H9 (cell line): ENCODE measurements around the gene AGO1. TPM values are rescaled to one million over a fixed set of nuclear protein-coding genes. Genes with fewer than 3 reads are reported as not detected.

Source experiments
- DNase-seq: peaks from one replicate; pipeline ENCODE4 v3.0.0-alpha.2; 2017
- H2AFZ ChIP-seq: one replicate; pipeline ENCODE4 v1.6.1; 2013; ENCODE audit warnings: mild to moderate bottlenecking, low read length, control low read depth, moderate library complexity
- H2AK5ac ChIP-seq: 2 replicates; pipeline ENCODE4 v1.6.1; 2013; ENCODE audit warnings: low read length, control low read depth, mixed read lengths; ENCODE audit not compliant: insufficient read length
- H2BK120ac ChIP-seq: one replicate; pipeline ENCODE4 v1.6.1; 2013; ENCODE audit warnings: low read depth, mild to moderate bottlenecking, low read length, control low read depth, inconsistent platforms; ENCODE audit not compliant: poor library complexity, severe bottlenecking
- H2BK12ac ChIP-seq: 2 replicates; pipeline ENCODE4 v1.6.1; 2013; ENCODE audit warnings: low read length, control low read depth, mixed read lengths, low read depth; ENCODE audit not compliant: insufficient read length
- H2BK15ac ChIP-seq: 2 replicates; pipeline ENCODE4 v1.6.1; 2013; ENCODE audit warnings: low read depth, low read length, control low read depth
- H2BK20ac ChIP-seq: one replicate; pipeline ENCODE4 v1.6.1; 2013; ENCODE audit warnings: low read depth, mild to moderate bottlenecking, low read length, control low read depth, inconsistent platforms; ENCODE audit not compliant: poor library complexity, severe bottlenecking
- H2BK5ac ChIP-seq: 2 replicates; pipeline ENCODE4 v1.6.1; 2013; ENCODE audit warnings: low read length, control low read depth, mixed read lengths; ENCODE audit not compliant: insufficient read length
- H3K14ac ChIP-seq: 2 replicates; pipeline ENCODE4 v1.6.1; 2013; ENCODE audit warnings: low read length, control low read depth; ENCODE audit not compliant: insufficient read depth
- H3K18ac ChIP-seq: 2 replicates; pipeline ENCODE4 v1.6.1; 2013; ENCODE audit warnings: low read depth, mild to moderate bottlenecking, mixed read lengths, low read length, control low read depth; ENCODE audit not compliant: insufficient read length
- H3K23ac ChIP-seq: 2 replicates; pipeline ENCODE4 v1.6.1; 2013; ENCODE audit warnings: low read length, control low read depth, mixed read lengths, low read depth; ENCODE audit not compliant: insufficient read length
- H3K23me2 ChIP-seq: 2 replicates; pipeline ENCODE4 v1.6.1; 2013; ENCODE audit warnings: low read depth, mild to moderate bottlenecking, mixed read lengths, low read length, control low read depth; ENCODE audit not compliant: insufficient read length, poor library complexity, severe bottlenecking
- H3K27ac ChIP-seq: 2 replicates; pipeline ENCODE4 v1.5.1; 2013; ENCODE audit warnings: low read length, control low read depth, mixed read lengths, low read depth; ENCODE audit not compliant: insufficient read length
- H3K27me3 ChIP-seq: 2 replicates; pipeline ENCODE4 v1.6.1; 2013; ENCODE audit warnings: low read length, control low read depth, inconsistent platforms; ENCODE audit not compliant: insufficient read depth
- H3K4ac ChIP-seq: 2 replicates; pipeline ENCODE4 v1.6.1; 2013; ENCODE audit warnings: low read depth, mild to moderate bottlenecking, control low read depth, inconsistent platforms, low read length, moderate library complexity
- H3K4me1 ChIP-seq: 2 replicates; pipeline ENCODE4 v1.6.1; 2013; ENCODE audit warnings: low read length, control low read depth, inconsistent platforms; ENCODE audit not compliant: insufficient read depth
- H3K4me2 ChIP-seq: 2 replicates; pipeline ENCODE4 v1.6.1; 2013; ENCODE audit warnings: low read length, control low read depth, mixed read lengths; ENCODE audit not compliant: insufficient read length, insufficient read depth
- H3K56ac ChIP-seq: 2 replicates; pipeline ENCODE4 v1.6.1; 2013; ENCODE audit warnings: low read depth, mild to moderate bottlenecking, mixed read lengths, low read length, control low read depth; ENCODE audit not compliant: insufficient read length
- H3K79me1 ChIP-seq: 2 replicates; pipeline ENCODE4 v1.6.1; 2013; ENCODE audit warnings: low read depth, mild to moderate bottlenecking, moderate library complexity, low read length, control low read depth, inconsistent platforms; ENCODE audit not compliant: insufficient read depth, poor library complexity, severe bottlenecking
- H3K79me2 ChIP-seq: 2 replicates; pipeline ENCODE4 v1.6.1; 2013; ENCODE audit warnings: low read length, control low read depth, inconsistent platforms; ENCODE audit not compliant: insufficient read depth
- H3K9ac ChIP-seq: 2 replicates; pipeline ENCODE4 v1.6.1; 2013; ENCODE audit warnings: low read length, control low read depth, mixed read lengths; ENCODE audit not compliant: insufficient read length; ENCODE audit errors: extremely low read depth
- H3K9me3 ChIP-seq: one replicate; pipeline ENCODE4 v1.6.1; 2013; ENCODE audit warnings: low read depth, low read length, inconsistent platforms; ENCODE audit not compliant: control insufficient read depth
- H3T11ph ChIP-seq: one replicate; pipeline ENCODE4 v1.6.1; 2013; ENCODE audit warnings: mild to moderate bottlenecking, low read length, control low read depth, inconsistent platforms
- H4K20me1 ChIP-seq: one replicate; pipeline ENCODE4 v1.6.1; 2013; ENCODE audit not compliant: control insufficient read depth, insufficient read length, insufficient read depth
- H4K5ac ChIP-seq: 2 replicates; pipeline ENCODE4 v1.6.1; 2013; ENCODE audit warnings: low read depth, mild to moderate bottlenecking, mixed read lengths, low read length, control low read depth; ENCODE audit not compliant: insufficient read length
- H4K8ac ChIP-seq: replicated peaks from 2 replicates; pipeline ENCODE4 v1.6.1; 2013; ENCODE audit warnings: low read length, control low read depth, mixed read lengths, low read depth; ENCODE audit not compliant: insufficient read length
- H4K91ac ChIP-seq: 2 replicates; pipeline ENCODE4 v1.6.1; 2013; ENCODE audit warnings: low read depth, mild to moderate bottlenecking, moderate library complexity, mixed read lengths, low read length, control low read depth; ENCODE audit not compliant: insufficient read length
- H3K27ac Mint-ChIP-seq, 3 experiments: 2 replicates in 2 of 3; 3 replicates in 1 of 3; pipeline ENCODE4 v1.8.0; 2020 to 2021; ENCODE audit warnings: mixed read lengths in 3 of 3, mild to moderate bottlenecking in 1 of 3, moderate library complexity in 1 of 3
- H3K27me3 Mint-ChIP-seq: 2 replicates; pipeline ENCODE4 v1.8.0; 2021; ENCODE audit warnings: low read depth, mild to moderate bottlenecking, moderate library complexity, mixed read lengths
- H3K36me3 Mint-ChIP-seq, 3 experiments: 2 replicates in 2 of 3; 3 replicates in 1 of 3; pipeline ENCODE4 v1.8.0; 2020 to 2021; ENCODE audit warnings: low read depth in 3 of 3, mixed read lengths in 3 of 3; ENCODE audit not compliant: insufficient read depth in 1 of 3
- H3K4me1 Mint-ChIP-seq, 2 experiments: 2 replicates each; pipeline ENCODE4 v1.8.0; 2020; ENCODE audit warnings: mixed read lengths in 2 of 2
- H3K4me3 Mint-ChIP-seq, 2 experiments: 2 replicates in 1 of 2; 3 replicates in 1 of 2; pipeline ENCODE4 v1.8.0; 2020 to 2021; ENCODE audit warnings: mild to moderate bottlenecking in 2 of 2, mixed read lengths in 2 of 2, moderate library complexity in 1 of 2
- H3K9me3 Mint-ChIP-seq, 2 experiments: 2 replicates in 1 of 2; 3 replicates in 1 of 2; pipeline ENCODE4 v1.8.0; 2020; ENCODE audit warnings: mild to moderate bottlenecking in 2 of 2, mixed read lengths in 2 of 2, moderate library complexity in 1 of 2
- WGBS: extraction: QIAGEN DNeasy Blood & Tissue Kit; methylation state at CpG from one replicate; pipeline ENCODE4 v1.1.7; 2013; ENCODE audit warnings: missing lambda C conversion rate, low lambda C conversion rate, mixed read lengths; ENCODE audit not compliant: insufficient read length; ENCODE audit errors: extremely low coverage; 5-methylcytosine and 5-hydroxymethylcytosine counted together
- total RNA-seq: library from RNA; stranded (reverse); gene quantifications from 2 replicates; pipeline ENCODE4 v1.2.1, GENCODE V29; 2021
- TF ChIP-seq, protein P1 (sequence below): fragments of 200-600 bp; sonication (generic); conservative IDR thresholded peaks from 3 replicates; pipeline ENCODE4 v1.8.0; 2021; ENCODE audit warnings: antibody characterized with exemption, mild to moderate bottlenecking

AGO1 gene
- total RNA-seq, 1 experiment from 2014 or later, result 74.2 TPM

DNA sequence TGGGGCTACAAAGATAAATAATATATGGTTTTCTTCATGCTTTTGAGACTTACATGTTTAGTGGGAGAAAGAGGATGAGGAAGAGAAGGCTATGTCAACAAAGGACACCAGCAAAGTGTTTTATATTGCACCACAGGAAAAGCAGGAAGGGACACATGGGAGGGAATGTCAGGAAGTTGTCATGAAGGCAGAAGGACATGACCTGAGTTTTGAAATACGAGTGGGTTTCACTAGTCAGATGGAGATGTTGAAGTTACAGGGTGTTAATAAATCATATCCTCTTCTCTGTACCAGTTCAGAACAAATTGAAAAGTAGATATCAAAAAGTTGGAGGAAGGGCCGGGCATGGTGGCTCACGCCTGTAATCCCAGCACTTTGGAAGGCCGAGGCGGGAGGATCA, 18.2 kb upstream of the AGO1 start:
- TF ChIP-seq, protein P1, sequence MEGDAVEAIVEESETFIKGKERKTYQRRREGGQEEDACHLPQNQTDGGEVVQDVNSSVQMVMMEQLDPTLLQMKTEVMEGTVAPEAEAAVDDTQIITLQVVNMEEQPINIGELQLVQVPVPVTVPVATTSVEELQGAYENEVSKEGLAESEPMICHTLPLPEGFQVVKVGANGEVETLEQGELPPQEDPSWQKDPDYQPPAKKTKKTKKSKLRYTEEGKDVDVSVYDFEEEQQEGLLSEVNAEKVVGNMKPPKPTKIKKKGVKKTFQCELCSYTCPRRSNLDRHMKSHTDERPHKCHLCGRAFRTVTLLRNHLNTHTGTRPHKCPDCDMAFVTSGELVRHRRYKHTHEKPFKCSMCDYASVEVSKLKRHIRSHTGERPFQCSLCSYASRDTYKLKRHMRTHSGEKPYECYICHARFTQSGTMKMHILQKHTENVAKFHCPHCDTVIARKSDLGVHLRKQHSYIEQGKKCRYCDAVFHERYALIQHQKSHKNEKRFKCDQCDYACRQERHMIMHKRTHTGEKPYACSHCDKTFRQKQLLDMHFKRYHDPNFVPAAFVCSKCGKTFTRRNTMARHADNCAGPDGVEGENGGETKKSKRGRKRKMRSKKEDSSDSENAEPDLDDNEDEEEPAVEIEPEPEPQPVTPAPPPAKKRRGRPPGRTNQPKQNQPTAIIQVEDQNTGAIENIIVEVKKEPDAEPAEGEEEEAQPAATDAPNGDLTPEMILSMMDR, result no peak
- Histone ChIP-seq H3K4me2 (no peak overlapping the region), H3K23ac (no peak overlapping the region), H4K20me1 (no peaks in the 10 kb centered on the region), H2BK12ac (no peak overlapping the region), H4K91ac (no peak overlapping the region), H3K18ac (no peak overlapping the region), H3K9ac (no peak overlapping the region), H3K4ac (no peak overlapping the region), H2BK15ac (no peak overlapping the region), H2AK5ac (no peak overlapping the region), H3K79me1 (no peaks in the 10 kb centered on the region), H2BK120ac (no peak overlapping the region), H4K8ac (no peak overlapping the region), H3K9me3 (no peaks in the 10 kb centered on the region), H3K27ac (no peak overlapping the region), H3K79me2 (no peaks in the 10 kb centered on the region), H2BK5ac (no peak overlapping the region), H3K56ac (no peak overlapping the region), H3K14ac (no peak overlapping the region), H2AFZ (no peak overlapping the region), H3K23me2 (no peaks in the 10 kb centered on the region), H3K27me3 (no peaks in the 10 kb centered on the region), H4K5ac (no peak overlapping the region), H2BK20ac (no peak overlapping the region), H3K4me1 (no peaks in the 10 kb centered on the region), H3T11ph (no peak overlapping the region)
- DNase-seq, result no peak
- H3K27ac Mint-ChIP-seq, result no peak overlapping the region
- WGBS, result no CpG with 5 or more reads among the region's 5 CpGs
- H3K9me3 Mint-ChIP-seq, result no peaks in the 10 kb centered on the region
- H3K36me3 Mint-ChIP-seq, result no peaks in the 10 kb centered on the region
- no peaks in the 10 kb centered on the region for H3K27me3 Mint-ChIP-seq
- peaks cover 2 to 9% of the 10 kb centered on the region in 2 experiments; a peak in 2 of 4 replicates for H3K4me1 Mint-ChIP-seq
- no peak overlapping the region for H3K4me3 Mint-ChIP-seq
